B cell (primary cell): ENCODE results near the gene MYRIP. TPM values are rescaled to one million over a fixed set of nuclear protein-coding genes. Genes with fewer than 3 reads are reported as not detected.

Experiments
- ATAC-seq: fragments of 200-7000 bp; cut with Tn5 transposase; one replicate; pipeline ENCODE4 v1.10.0; 2021; ENCODE audit warnings: low read depth, mild to moderate bottlenecking, moderate number of reproducible peaks, moderate library complexity
- CTCF ChIA-PET: fragments of 350-600 bp; sonication (Branson Sonifier 250); formaldehyde crosslinking; loops from one replicate; lab custom pipeline; 2021; ENCODE audit warnings: antibody characterized with exemption, inconsistent platforms; lab: Charles Lee
- POLR2A ChIA-PET: fragments of 350-600 bp; sonication (Branson Sonifier 250); formaldehyde crosslinking; loops from one replicate; lab custom pipeline; 2021; ENCODE audit warnings: antibody characterized with exemption; lab: Charles Lee
- DNase-seq: peaks from one replicate; pipeline ENCODE4 v3.0.0; 2013
- H2AFZ ChIP-seq: 2 replicates; pipeline ENCODE4 v1.6.1; 2012; ENCODE audit warnings: mild to moderate bottlenecking, low read depth, low read length; ENCODE audit not compliant: insufficient read depth, poor library complexity, severe bottlenecking
- H3K27ac ChIP-seq, 2 donors: 1 replicate in 1 of 2; 2 replicates in 1 of 2; pipeline ENCODE4 v1.5.1; 2012 to 2013; ENCODE audit warnings: low read length in 2 of 2, mild to moderate bottlenecking in 2 of 2, moderate library complexity in 1 of 2
- H3K27me3 ChIP-seq, 4 experiments: fragments of 200-600 bp in 1 of 4; sonication (generic) in 1 of 4; replicated peaks in 1 of 4; 1 replicate in 2 of 4; 2 replicates in 2 of 4; pipeline versions ENCODE4 v1.6.1 to v1.7.0; 2013 to 2016; ENCODE audit warnings: low read length in 3 of 4, mild to moderate bottlenecking in 2 of 4, mixed read lengths in 1 of 4, moderate library complexity in 1 of 4; ENCODE audit not compliant: insufficient read depth in 4 of 4, control insufficient read depth in 3 of 4; ENCODE audit errors: control extremely low read depth in 1 of 4
- H3K36me3 ChIP-seq, 2 experiments: replicated peaks in 1 of 2; 1 replicate in 1 of 2; 2 replicates in 1 of 2; pipeline versions ENCODE4 v1.6.1 to v1.7.1; 2013; ENCODE audit warnings: low read length in 1 of 2; ENCODE audit not compliant: insufficient read depth in 2 of 2, control insufficient read depth in 1 of 2; ENCODE audit errors: control extremely low read depth in 1 of 2, extremely low read depth in 1 of 2
- H3K4me1 ChIP-seq, 2 donors: fragments of 200-600 bp in 1 of 2; sonication (generic) in 1 of 2; 1 replicate in 1 of 2; 2 replicates in 1 of 2; pipeline versions ENCODE4 v1.5.1 to v1.6.1; 2013 to 2017; ENCODE audit warnings: low read length in 2 of 2; ENCODE audit not compliant: control insufficient read depth in 2 of 2, insufficient read depth in 2 of 2
- H3K4me2 ChIP-seq: replicated peaks from 2 replicates; pipeline ENCODE3; 2012; ENCODE audit warnings: mild to moderate bottlenecking, low read depth, low read length; ENCODE audit not compliant: poor library complexity, severe bottlenecking
- H3K4me3 ChIP-seq, 5 experiments: fragments of 200-600 bp in 1 of 5; sonication (generic) in 1 of 5; 1 replicate in 3 of 5; 2 replicates in 2 of 5; pipeline versions ENCODE4 v1.5.1 to v1.7.0; 2011 to 2016; ENCODE audit warnings: low read length in 4 of 5, mild to moderate bottlenecking in 4 of 5, low read depth in 2 of 5, control low read depth in 1 of 5, moderate library complexity in 1 of 5; ENCODE audit not compliant: insufficient read depth in 1 of 5; ENCODE audit errors: control extremely low read depth in 1 of 5, extremely low read depth in 1 of 5
- H3K79me2 ChIP-seq: fragments of 200-600 bp; sonication (generic); one replicate; pipeline ENCODE4 v1.6.0; 2016; ENCODE audit warnings: low read length; ENCODE audit not compliant: control insufficient read depth, insufficient read depth
- H3K9ac ChIP-seq: fragments of 200-600 bp; sonication (generic); 2 replicates; pipeline ENCODE4 v1.6.1; 2017; ENCODE audit warnings: mild to moderate bottlenecking, low read length, moderate library complexity
- H3K9me3 ChIP-seq, 3 donors: one replicate each; pipeline versions ENCODE4 v1.6.1 to v1.7.1; 2013; ENCODE audit warnings: low read length in 2 of 3; ENCODE audit not compliant: control insufficient read depth in 2 of 3, insufficient read depth in 1 of 3; ENCODE audit errors: control extremely low read depth in 1 of 3
- H4K20me1 ChIP-seq: 2 replicates; pipeline ENCODE4 v1.6.0; 2012; ENCODE audit warnings: mild to moderate bottlenecking, low read length; ENCODE audit not compliant: insufficient read depth, control insufficient read depth, poor library complexity, severe bottlenecking
- H3K27ac Mint-ChIP-seq: one replicate; pipeline ENCODE4 v1.8.0; 2021; ENCODE audit warnings: mixed read lengths
- H3K27me3 Mint-ChIP-seq: one replicate; pipeline ENCODE4 v1.8.0; 2021; ENCODE audit warnings: mixed read lengths
- H3K4me1 Mint-ChIP-seq: one replicate; pipeline ENCODE4 v1.8.0; 2021; ENCODE audit warnings: mixed read lengths
- H3K4me3 Mint-ChIP-seq: one replicate; pipeline ENCODE4 v1.8.0; 2021; ENCODE audit warnings: mixed read lengths
- H3K9me3 Mint-ChIP-seq: one replicate; pipeline ENCODE4 v1.8.0; 2022; ENCODE audit warnings: mixed read lengths; ENCODE audit not compliant: insufficient read depth
- EZH2 ChIP-seq: IDR thresholded peaks from 2 replicates; pipeline ENCODE4 v1.6.1; 2012; ENCODE audit warnings: borderline replicate concordance, low read depth, mild to moderate bottlenecking, moderate library complexity, low read length; ENCODE audit not compliant: insufficient read depth, poor library complexity, severe bottlenecking
- WGBS: methylation state at CpG from one replicate; pipeline ENCODE4 v1.1.5; 2013; ENCODE audit warnings: missing lambda C conversion rate; ENCODE audit not compliant: insufficient coverage; 5-methylcytosine and 5-hydroxymethylcytosine counted together
- intact Hi-C: fragments of 100-400 bp; cut with micrococcal nuclease; formaldehyde crosslinking; loops from one replicate; pipeline ENCODE4 v1.10.0; 2022
- polyA plus RNA-seq: library from polyadenylated mRNA; depleted of rRNA; stranded (reverse); fragments of >200 nt; gene quantifications from 2 replicates; pipeline ENCODE4 v1.2.3, GENCODE V29; 2012
- total RNA-seq, 2 donors: library from RNA; stranded (reverse); fragments of 120-200 nt in 1 of 2; gene quantifications; 1 replicate in 1 of 2; 2 replicates in 1 of 2; pipeline versions ENCODE4 v1.2.3 to v1.2.4, GENCODE V29; 2013 to 2022
- TF ChIP-seq, protein P1 (sequence below): fragments of 200-600 bp; IDR thresholded peaks from one replicate; pipeline ENCODE4 v1.8.0; 2022; ENCODE audit warnings: antibody characterized with exemption, mild to moderate bottlenecking

MYRIP gene
- total and polyA plus RNA-seq, 2 donors (not counting 1 experiment from before 2014, with no cell fraction given): 0.03 to 0.10 TPM

- TF ChIP-seq, protein P1, sequence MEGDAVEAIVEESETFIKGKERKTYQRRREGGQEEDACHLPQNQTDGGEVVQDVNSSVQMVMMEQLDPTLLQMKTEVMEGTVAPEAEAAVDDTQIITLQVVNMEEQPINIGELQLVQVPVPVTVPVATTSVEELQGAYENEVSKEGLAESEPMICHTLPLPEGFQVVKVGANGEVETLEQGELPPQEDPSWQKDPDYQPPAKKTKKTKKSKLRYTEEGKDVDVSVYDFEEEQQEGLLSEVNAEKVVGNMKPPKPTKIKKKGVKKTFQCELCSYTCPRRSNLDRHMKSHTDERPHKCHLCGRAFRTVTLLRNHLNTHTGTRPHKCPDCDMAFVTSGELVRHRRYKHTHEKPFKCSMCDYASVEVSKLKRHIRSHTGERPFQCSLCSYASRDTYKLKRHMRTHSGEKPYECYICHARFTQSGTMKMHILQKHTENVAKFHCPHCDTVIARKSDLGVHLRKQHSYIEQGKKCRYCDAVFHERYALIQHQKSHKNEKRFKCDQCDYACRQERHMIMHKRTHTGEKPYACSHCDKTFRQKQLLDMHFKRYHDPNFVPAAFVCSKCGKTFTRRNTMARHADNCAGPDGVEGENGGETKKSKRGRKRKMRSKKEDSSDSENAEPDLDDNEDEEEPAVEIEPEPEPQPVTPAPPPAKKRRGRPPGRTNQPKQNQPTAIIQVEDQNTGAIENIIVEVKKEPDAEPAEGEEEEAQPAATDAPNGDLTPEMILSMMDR: no peak
- no peak for TF ChIP-seq EZH2
- no peaks in the 10 kb centered on the region for H3K4me1 ChIP-seq
- POLR2A ChIA-PET: no interaction called here
- Mint-ChIP-seq H3K4me3 (no peak overlapping the region), H3K27ac (no peak overlapping the region), H3K4me1 (no peaks in the 10 kb centered on the region), H3K27me3 (peaks cover 3% of the 10 kb centered on the region), H3K9me3 (no peaks in the 10 kb centered on the region)
- intact Hi-C loops: no loop called here
- H2AFZ ChIP-seq: no peak overlapping the region
- no peak overlapping the region for H3K4me2 ChIP-seq
- no peak overlapping the region for H3K27ac ChIP-seq
- H3K4me3 ChIP-seq: no peak overlapping the region
- no peak overlapping the region for H3K9ac ChIP-seq
- H4K20me1 ChIP-seq: no peaks in the 10 kb centered on the region
- no peaks in the 10 kb centered on the region for H3K27me3 ChIP-seq
- no peaks in the 10 kb centered on the region for H3K9me3 ChIP-seq
- ATAC-seq (no peak), DNase-seq (no peak)
- CTCF ChIA-PET: no interaction called here
- no peaks in the 10 kb centered on the region for H3K79me2 ChIP-seq
- H3K36me3 ChIP-seq: no peaks in the 10 kb centered on the region
These were observed 127.9 kb downstream of the MYRIP start for GRCh38 chr3:39937315-39937714.

DNA sequence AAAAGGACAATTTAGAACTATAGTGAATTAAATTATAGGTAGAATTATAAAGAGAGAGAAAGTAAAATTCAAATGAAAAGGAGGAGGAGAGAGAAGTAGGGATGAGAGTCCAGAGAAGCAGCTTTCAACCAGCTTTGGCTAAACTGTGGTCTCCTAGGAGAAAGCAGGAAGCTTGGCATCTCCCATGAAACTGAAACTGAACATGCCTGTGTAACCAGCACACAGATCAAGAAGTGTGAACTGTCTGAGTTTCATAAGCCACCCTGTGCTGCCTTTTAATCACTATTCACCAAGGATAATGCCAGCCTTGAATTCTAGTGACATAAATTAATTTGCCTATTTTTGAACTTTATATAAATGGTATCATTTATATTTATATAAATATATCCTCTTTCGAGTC is 128.5 kb downstream of the MYRIP start:
- H3K4me1 ChIP-seq: no peaks in the 10 kb centered on the region

More for the DNA sequence above, 128.5 kb downstream of the MYRIP start:
- H3K4me2 ChIP-seq: no peak overlapping the region
- Mint-ChIP-seq H3K4me1 (no peaks in the 10 kb centered on the region), H3K9me3 (no peaks in the 10 kb centered on the region), H3K27ac (no peak overlapping the region), H3K27me3 (peaks cover 3% of the 10 kb centered on the region), H3K4me3 (no peak overlapping the region)
- ATAC-seq (no peak), DNase-seq (no peak)
- no CpG with 5 or more reads among the region's 1 CpG for WGBS
- ChIA-PET POLR2A (no interaction called here), CTCF (no interaction called here)
- H3K27ac ChIP-seq: no peak overlapping the region
- H2AFZ ChIP-seq: no peak overlapping the region
- H3K27me3 ChIP-seq: no peaks in the 10 kb centered on the region
- no peak for TF ChIP-seq EZH2
- TF ChIP-seq, protein P1: no peak
- no peaks in the 10 kb centered on the region for H3K9me3 ChIP-seq
- H3K4me3 ChIP-seq: no peak overlapping the region
- intact Hi-C loops: no loop called here
- no peak overlapping the region for H3K9ac ChIP-seq
- no peaks in the 10 kb centered on the region for H4K20me1 ChIP-seq
- H3K36me3 ChIP-seq: no peaks in the 10 kb centered on the region
- no peaks in the 10 kb centered on the region for H3K79me2 ChIP-seq
